Mesenchymal stem cell (in vitro differentiated cells and primary cell): Measurements from ENCODE around the gene CMSS1.
A peak's percentile ranks its signal among the peaks of the same experiment; 100 is the strongest.
"Not testable (repeated sequence)": the region's sequence is repeated elsewhere in the genome, so short reads cannot be mapped to it uniquely, and the experiment has no call there.

ENCODE experiments used
- DNase-seq: peaks from one replicate; pipeline ENCODE4 v3.0.0-alpha.2; 2013
- H2AFZ ChIP-seq: one replicate; pipeline ENCODE4 v1.6.1; 2013; ENCODE audit warnings: low read depth, mild to moderate bottlenecking, control low read depth, inconsistent platforms, low read length, moderate library complexity
- H2AK5ac ChIP-seq: 2 replicates; pipeline ENCODE4 v1.6.1; 2013; ENCODE audit warnings: low read length, moderate library complexity, mild to moderate bottlenecking, inconsistent platforms; ENCODE audit not compliant: severe bottlenecking
- H2BK120ac ChIP-seq: one replicate; pipeline ENCODE4 v1.6.1; 2013; ENCODE audit warnings: low read depth, mild to moderate bottlenecking, inconsistent platforms, low read length, moderate library complexity
- H2BK12ac ChIP-seq, 2 experiments: one replicate each; pipeline ENCODE4 v1.6.1; 2013; ENCODE audit warnings: inconsistent platforms in 2 of 2, low read length in 2 of 2, mild to moderate bottlenecking in 2 of 2, moderate library complexity in 2 of 2, control low read depth in 1 of 2
- H2BK15ac ChIP-seq: one replicate; pipeline ENCODE4 v1.6.1; 2013; ENCODE audit warnings: mild to moderate bottlenecking, low read depth, inconsistent platforms; ENCODE audit not compliant: poor library complexity, severe bottlenecking
- H2BK5ac ChIP-seq: 2 replicates; pipeline ENCODE4 v1.6.1; 2013; ENCODE audit warnings: low read depth, mild to moderate bottlenecking, low read length, control low read depth, inconsistent platforms; ENCODE audit not compliant: poor library complexity, severe bottlenecking
- H3K14ac ChIP-seq, 2 experiments: one replicate each; pipeline ENCODE4 v1.6.1; 2013; ENCODE audit warnings: inconsistent platforms in 2 of 2, low read length in 2 of 2, control low read depth in 1 of 2, mild to moderate bottlenecking in 1 of 2, moderate library complexity in 1 of 2
- H3K18ac ChIP-seq, 2 experiments: one replicate each; pipeline ENCODE4 v1.6.1; 2013; ENCODE audit warnings: inconsistent platforms in 2 of 2, low read length in 2 of 2, control low read depth in 1 of 2, low read depth in 1 of 2, mild to moderate bottlenecking in 1 of 2
- H3K23ac ChIP-seq, 2 experiments: one replicate each; pipeline ENCODE4 v1.6.1; 2013; ENCODE audit warnings: inconsistent platforms in 2 of 2, low read length in 2 of 2, mild to moderate bottlenecking in 2 of 2, moderate library complexity in 2 of 2, control low read depth in 1 of 2
- H3K27ac ChIP-seq: 2 replicates; pipeline ENCODE4 v1.5.1; 2013; ENCODE audit warnings: mild to moderate bottlenecking, moderate library complexity, low read length, control low read depth, inconsistent platforms; ENCODE audit not compliant: poor library complexity, severe bottlenecking
- H3K27me3 ChIP-seq, 2 experiments: 2 replicates each; pipeline versions ENCODE4 v1.6.1 to v1.7.0; 2013; ENCODE audit warnings: low read length in 2 of 2, mild to moderate bottlenecking in 2 of 2, moderate library complexity in 2 of 2, control low read depth in 1 of 2, inconsistent platforms in 1 of 2; ENCODE audit not compliant: control insufficient read depth in 1 of 2, insufficient read depth in 1 of 2
- H3K36me3 ChIP-seq, 2 experiments: 2 replicates each; pipeline versions ENCODE4 v1.6.1 to v1.7.0; 2013; ENCODE audit warnings: low read length in 2 of 2, control low read depth in 1 of 2, inconsistent platforms in 1 of 2, low read depth in 1 of 2, mild to moderate bottlenecking in 1 of 2; ENCODE audit not compliant: insufficient read depth in 2 of 2, control insufficient read depth in 1 of 2
- H3K4ac ChIP-seq, 2 experiments: one replicate each; pipeline ENCODE4 v1.6.1; 2013; ENCODE audit warnings: inconsistent platforms in 2 of 2, low read length in 2 of 2, mild to moderate bottlenecking in 2 of 2, moderate library complexity in 2 of 2, control low read depth in 1 of 2, low read depth in 1 of 2
- H3K4me1 ChIP-seq: 2 replicates; pipeline ENCODE4 v1.6.1; 2013; ENCODE audit warnings: low read depth, low read length, control low read depth; ENCODE audit not compliant: control insufficient read depth, insufficient read depth
- H3K4me2 ChIP-seq: 2 replicates; pipeline ENCODE4 v1.6.1; 2013; ENCODE audit warnings: low read length, mild to moderate bottlenecking, inconsistent platforms; ENCODE audit not compliant: poor library complexity, severe bottlenecking
- H3K4me3 ChIP-seq, 2 experiments: 2 replicates each; pipeline versions ENCODE4 v1.5.1 to v1.7.0; 2013; ENCODE audit warnings: low read length in 2 of 2, mild to moderate bottlenecking in 2 of 2, control low read depth in 1 of 2, low read depth in 1 of 2; ENCODE audit not compliant: insufficient read depth in 1 of 2
- H3K79me1 ChIP-seq: replicated peaks from 2 replicates; pipeline ENCODE4 v1.6.1; 2013; ENCODE audit warnings: mild to moderate bottlenecking, control low read depth, low read length, inconsistent platforms; ENCODE audit not compliant: poor library complexity, severe bottlenecking
- H3K9ac ChIP-seq: 2 replicates; pipeline ENCODE4 v1.7.0; 2013; ENCODE audit warnings: mild to moderate bottlenecking, low read length, moderate library complexity
- H3K9me3 ChIP-seq: 2 replicates; pipeline ENCODE4 v1.7.0; 2013; ENCODE audit warnings: mild to moderate bottlenecking, low read length; ENCODE audit not compliant: control insufficient read depth
- H4K8ac ChIP-seq: one replicate; pipeline ENCODE4 v1.6.1; 2013; ENCODE audit warnings: inconsistent platforms, mild to moderate bottlenecking, low read length, moderate library complexity
- H4K91ac ChIP-seq: one replicate; pipeline ENCODE4 v1.6.1; 2013; ENCODE audit warnings: mild to moderate bottlenecking, low read length, inconsistent platforms
- WGBS: methylation state at CpG from one replicate; pipeline ENCODE4 v1.1.7; 2013; ENCODE audit warnings: mixed read lengths; 5-methylcytosine and 5-hydroxymethylcytosine counted together

The CMSS1 gene

DNA sequence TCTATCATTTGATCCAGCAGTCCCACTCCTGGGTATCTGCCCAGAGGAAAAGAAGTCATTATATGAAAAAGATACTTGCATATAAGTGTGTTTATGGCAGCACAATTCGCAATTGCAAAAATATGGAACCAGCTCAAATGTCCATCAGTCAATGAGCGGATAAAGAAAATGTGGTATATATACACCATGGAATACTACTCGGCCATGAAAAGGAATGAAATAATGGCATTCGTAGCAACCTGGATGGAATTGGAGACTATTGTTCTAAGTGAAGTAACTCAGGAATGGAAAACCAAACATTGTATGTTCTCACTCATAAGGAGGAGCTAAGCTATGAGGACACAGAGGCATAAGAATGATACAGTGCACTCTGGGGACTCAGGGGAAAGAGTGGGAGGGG lies 24.3 kb downstream of the CMSS1 start:
- peaks cover 15% of the 10 kb centered on the region for H3K79me1 ChIP-seq
- not testable (repeated sequence) for H3K23ac ChIP-seq, H2BK15ac ChIP-seq, H2AFZ ChIP-seq, H3K4me3 ChIP-seq, H2BK120ac ChIP-seq, H3K4me2 ChIP-seq, H2BK5ac ChIP-seq, H3K4me1 ChIP-seq, H4K91ac ChIP-seq, H2AK5ac ChIP-seq, H3K14ac ChIP-seq, H2BK12ac ChIP-seq, H3K27me3 ChIP-seq, H3K27ac ChIP-seq, H3K4ac ChIP-seq, H3K9me3 ChIP-seq, H3K9ac ChIP-seq, DNase-seq, H4K8ac ChIP-seq, H3K36me3 ChIP-seq, H3K18ac ChIP-seq
- 99% methylated on average over 4 of the region's 4 CpGs for WGBS

- no peak overlapping the region for H3K23ac ChIP-seq
- H3K36me3 ChIP-seq, result peaks cover 0 to 1% of the 10 kb centered on the region in 2 experiments
- no peak overlapping the region for H2BK120ac ChIP-seq
- H3K9me3 ChIP-seq, result no peaks in the 10 kb centered on the region
- no peak overlapping the region for H4K91ac ChIP-seq
- H2BK15ac ChIP-seq, result no peak overlapping the region
- no peak overlapping the region for H3K4ac ChIP-seq
- no peak overlapping the region for H3K4me2 ChIP-seq
- peak overlapping the region; percentile 29 for H3K27ac ChIP-seq
- no peak overlapping the region for H3K4me3 ChIP-seq
- no peak overlapping the region for H2BK12ac ChIP-seq
- DNase-seq, result peak; percentile 72
- H2AK5ac ChIP-seq, result peak overlapping the region; percentile 38
- peak overlapping the region; percentile 86 for H3K9ac ChIP-seq
- WGBS, result no CpG with 5 or more reads among the region's 2 CpGs
- no peaks in the 10 kb centered on the region for H3K27me3 ChIP-seq
- H2AFZ ChIP-seq, result no peak overlapping the region
- H3K4me1 ChIP-seq, result peaks cover 5% of the 10 kb centered on the region
- peak overlapping the region in 1 of 2 experiments; percentile 49 for H3K18ac ChIP-seq
- H3K79me1 ChIP-seq, result peaks cover 11% of the 10 kb centered on the region
- no peak overlapping the region for H2BK5ac ChIP-seq
- peak overlapping the region; percentile 36 for H4K8ac ChIP-seq
- no peak overlapping the region for H3K14ac ChIP-seq
Observed at GRCh38 chr3:99842826-99843589, 25.3 kb downstream of the CMSS1 start.

- Histone ChIP-seq H3K23ac (no peak overlapping the region), H2AFZ (no peak overlapping the region), H3K27me3 (no peaks in the 10 kb centered on the region), H2AK5ac (peak overlapping the region; percentile 68), H3K79me1 (peaks cover 12% of the 10 kb centered on the region), H2BK5ac (no peak overlapping the region), H3K14ac (no peak overlapping the region), H3K4me1 (peaks cover 5% of the 10 kb centered on the region), H4K91ac (peak overlapping the region; percentile 73), H3K9me3 (no peaks in the 10 kb centered on the region), H3K18ac (peak overlapping the region; percentile 69 to 81), H2BK120ac (no peak overlapping the region), H2BK12ac (peak overlapping the region; percentile 9 to 96), H3K27ac (peak overlapping the region; percentile 67), H4K8ac (peak overlapping the region; percentile 67), H3K4me3 (no peak overlapping the region), H3K9ac (peak overlapping the region; percentile 86), H3K4ac (peak overlapping the region; percentile 32 to 35), H3K4me2 (no peak overlapping the region), H2BK15ac (no peak overlapping the region), H3K36me3 (peaks cover 6 to 9% of the 10 kb centered on the region in 2 experiments)
- 70% methylated on average over 10 of the region's 10 CpGs for WGBS
- DNase-seq, result peak; percentile 46
Observed at GRCh38 chr3:99843590-99844258, 26.1 kb downstream of the CMSS1 start.

- H3K4me2 ChIP-seq, result no peak overlapping the region
- no peak overlapping the region for H2AK5ac ChIP-seq
- H4K91ac ChIP-seq, result no peak overlapping the region
- H3K27ac ChIP-seq, result no peak overlapping the region
- H3K79me1 ChIP-seq, result peaks cover 8% of the 10 kb centered on the region
- no peak for DNase-seq
- H2AFZ ChIP-seq, result no peak overlapping the region
- H2BK120ac ChIP-seq, result no peak overlapping the region
- H3K14ac ChIP-seq, result no peak overlapping the region
- H3K23ac ChIP-seq, result no peak overlapping the region
- peaks cover 8 to 25% of the 10 kb centered on the region in 2 experiments for H3K36me3 ChIP-seq
- H2BK15ac ChIP-seq, result no peak overlapping the region
- H3K4me3 ChIP-seq, result peak overlapping the region in 1 of 2 experiments; percentile 21
- peak overlapping the region; percentile 86 for H3K9ac ChIP-seq
- H2BK12ac ChIP-seq, result no peak overlapping the region
- H2BK5ac ChIP-seq, result no peak overlapping the region
- H3K27me3 ChIP-seq, result no peaks in the 10 kb centered on the region
- 80% methylated on average over 1 of the region's 4 CpGs for WGBS
- H3K4me1 ChIP-seq, result peaks cover 5% of the 10 kb centered on the region
- no peak overlapping the region for H3K18ac ChIP-seq
- H3K4ac ChIP-seq, result no peak overlapping the region
- no peaks in the 10 kb centered on the region for H3K9me3 ChIP-seq
- H4K8ac ChIP-seq, result no peak overlapping the region
Observed at GRCh38 chr3:99845331-99845730, 27.7 kb downstream of the CMSS1 start.
